K562 (cell line): ENCODE data around the gene DDIT3. TPM values are rescaled to one million over a fixed set of nuclear protein-coding genes. Genes with fewer than 3 reads are reported as not detected.

Experiments
- BACH1 ChIP-seq: fragments of 200-800 bp; sonication (Bioruptor generic); IDR thresholded peaks from 2 replicates; pipeline ENCODE4 v1.6.1; 2016; ENCODE audit warnings: missing genetic modification characterization, missing compliant biosample characterization
- BCLAF1 ChIP-seq, 2 experiments: fragments of 450-650 bp in 1 of 2; IDR thresholded peaks; 2 replicates each; pipeline ENCODE4 v1.6.1; 2011 to 2017; ENCODE audit warnings: low read depth in 2 of 2, antibody characterized with exemption in 1 of 2, borderline replicate concordance in 1 of 2, low read length in 1 of 2, mild to moderate bottlenecking in 1 of 2, mixed read lengths in 1 of 2; ENCODE audit not compliant: control insufficient read depth in 1 of 2
- CEBPZ ChIP-seq: fragments of 150-350 bp; IDR thresholded peaks from 2 replicates; pipeline ENCODE4 v1.6.1; 2014; ENCODE audit warnings: low read depth, mild to moderate bottlenecking, low read length, borderline replicate concordance
- ETS2 ChIP-seq: IDR thresholded peaks from 2 replicates; pipeline ENCODE4 v1.6.1; 2016; ENCODE audit warnings: borderline replicate concordance, missing genetic modification characterization, mild to moderate bottlenecking, moderate library complexity, missing compliant biosample characterization; ENCODE audit not compliant: poor library complexity, severe bottlenecking
- GABPB2 ChIP-seq: fragments of 250-450 bp; sonication (Bioruptor Pico); conservative IDR thresholded peaks from 2 replicates; pipeline ENCODE4 v1.5.1; 2021; ENCODE audit warnings: mild to moderate bottlenecking
- HCFC1 ChIP-seq: IDR thresholded peaks from 2 replicates; pipeline ENCODE4 v1.6.1; 2012; ENCODE audit warnings: low read depth, low read length, improper control_type of control experiment
- MEIS2 ChIP-seq: fragments of 450-650 bp; IDR thresholded peaks from 2 replicates; pipeline ENCODE4 v1.6.1; 2014; ENCODE audit warnings: mild to moderate bottlenecking; ENCODE audit not compliant: partially characterized antibody
- NFIX ChIP-seq: fragments of 250-450 bp; sonication (Bioruptor Pico); IDR thresholded peaks from 2 replicates; pipeline ENCODE4 v1.4.0; 2020; ENCODE audit warnings: low read depth, mild to moderate bottlenecking, moderate library complexity
- RFX7 ChIP-seq: fragments of 250-450 bp; sonication (Bioruptor Pico); IDR thresholded peaks from 2 replicates; pipeline ENCODE4 v1.5.1; 2021; ENCODE audit warnings: mild to moderate bottlenecking
- SNAPC5 ChIP-seq: fragments of 250-450 bp; sonication (Bioruptor Pico); IDR thresholded peaks from 2 replicates; pipeline ENCODE4 v1.8.0; 2021; ENCODE audit warnings: moderate library complexity, mild to moderate bottlenecking, inconsistent platforms
- STAT5B ChIP-seq: fragments of 250-450 bp; sonication (Bioruptor Pico); IDR thresholded peaks from 2 replicates; pipeline ENCODE4 v1.8.0; 2021; ENCODE audit warnings: mild to moderate bottlenecking, inconsistent platforms
- THRA ChIP-seq: fragments of 450-650 bp; IDR thresholded peaks from 2 replicates; pipeline ENCODE4 v1.6.1; 2017; ENCODE audit warnings: mild to moderate bottlenecking, moderate library complexity
- USF2 ChIP-seq: sonication (generic); formaldehyde crosslinking; IDR thresholded peaks from 2 replicates; pipeline ENCODE4 v1.5.0; 2020; ENCODE audit warnings: missing genetic modification reagents
- ZBTB17 ChIP-seq: fragments of 450-650 bp; formaldehyde crosslinking; IDR thresholded peaks from 2 replicates; pipeline ENCODE4 v1.4.0; 2020; ENCODE audit warnings: mild to moderate bottlenecking
- ZNF133 ChIP-seq: fragments of 250-450 bp; sonication (Bioruptor Pico); IDR thresholded peaks from 2 replicates; pipeline ENCODE4 v1.4.0; 2020; ENCODE audit warnings: mild to moderate bottlenecking
- ZNF212 ChIP-seq: fragments of 450-650 bp; formaldehyde crosslinking; IDR thresholded peaks from 2 replicates; pipeline ENCODE4 v1.4.0; 2020; ENCODE audit warnings: mild to moderate bottlenecking
- ZNF347 ChIP-seq: fragments of 450-650 bp; formaldehyde crosslinking; IDR thresholded peaks from 2 replicates; pipeline ENCODE4 v1.4.0; 2020; ENCODE audit warnings: low read depth, mild to moderate bottlenecking, moderate library complexity
- ZNF586 ChIP-seq: fragments of 450-650 bp; formaldehyde crosslinking; conservative IDR thresholded peaks from 2 replicates; pipeline ENCODE4 v1.4.0; 2020; ENCODE audit warnings: mild to moderate bottlenecking, moderate library complexity
- ZNF707 ChIP-seq: fragments of 250-450 bp; sonication (Bioruptor Pico); conservative IDR thresholded peaks from 2 replicates; pipeline ENCODE4 v1.8.0; 2022; ENCODE audit warnings: inconsistent platforms, mild to moderate bottlenecking, moderate library complexity
- polyA plus RNA-seq, 8 experiments: library from polyadenylated mRNA; depleted of rRNA in 4 of 8; stranded (reverse) in 5 of 8; unstranded in 3 of 8; fragments of >200 nt; fragmentation: Nextera tagmentation in 2 of 8; fragmentation: Illumina TruSeq in 1 of 8; extraction: Ambion mirVana in 2 of 8; extraction: Trizol in 1 of 8; gene quantifications; 2 replicates each; pipeline versions ENCODE4 v1.2.1 to v1.2.3, GENCODE V29; 2011 to 2014; ENCODE audit warnings: inconsistent platforms in 1 of 8, missing spikeins in 1 of 8
- total RNA-seq, 7 experiments: library from RNA; depleted of rRNA in 6 of 7; stranded (reverse); fragments of >200 nt in 6 of 7; fragmentation: Illumina TruSeq in 2 of 7; extraction: Trizol in 2 of 7; gene quantifications; 2 replicates each; pipeline versions ENCODE4 v1.2.1 to v1.2.3, GENCODE V29; 2011 to 2021; ENCODE audit warnings: low replicate concordance in 1 of 7

The DDIT3 gene
- total and polyA plus RNA-seq, 9 of the 15 experiments (the other 6 are each of a cell fraction or from before 2014, with no cell fraction given), result 59.1 to 272 (median 89.9) TPM

GRCh38 chr12:57539134-57539768, 18.9 kb upstream of the DDIT3 start (continued):
- TF ChIP-seq HCFC1 (no peak), NFIX (CRISPR knock-in tag) (no peak), ZNF707 (CRISPR knock-in tag) (no peak), BACH1 (tag) (no peak), SNAPC5 (CRISPR knock-in tag) (no peak), ZNF133 (CRISPR knock-in tag) (no peak), ETS2 (tag) (no peak), GABPB2 (CRISPR knock-in tag) (no peak), USF2 (CRISPR knock-in tag) (no peak), THRA (no peak), ZNF347 (CRISPR knock-in tag) (no peak), MEIS2 (peak; percentile 62), BCLAF1 (IDR thresholded peaks at IDR 0.05; ENCODE audit: borderline replicate concordance in 1 of 2, control insufficient read depth in 1 of 2, low read depth in 2 of 2, low read length in 1 of 2) (no peak), STAT5B (no peak), ZNF586 (CRISPR knock-in tag) (no peak), ZBTB17 (CRISPR knock-in tag) (0 out of 2 replicates have a peak, but pooled peaks have one; percentile 52), CEBPZ (no peak), ZNF212 (0 out of 2 replicates have a peak, but pooled peaks have one; percentile 17), RFX7 (no peak)
